GM15510 (cell line): ENCODE data around the gene EPN2.

Experiments used
- POLR2A ChIP-seq: IDR thresholded peaks from 3 replicates; pipeline ENCODE4 v1.6.1; 2011; ENCODE audit warnings: borderline replicate concordance; ENCODE audit not compliant: insufficient read length; ENCODE audit errors: extremely low read depth

The EPN2 gene

GRCh38 chr17:19308398-19308797 lies 71.2 kb downstream of the EPN2 start:
- no peak for TF ChIP-seq POLR2A

- no peak for TF ChIP-seq POLR2A
Observed at GRCh38 chr17:19309701-19310100, 72.5 kb downstream of the EPN2 start.

GRCh38 chr17:19310151-19310550 lies 73.0 kb downstream of the EPN2 start:
- no peak for TF ChIP-seq POLR2A

- no peak for TF ChIP-seq POLR2A
Observed at GRCh38 chr17:19311016-19311415, 73.8 kb downstream of the EPN2 start.

- TF ChIP-seq POLR2A, result no peak
Observed at GRCh38 chr17:19311421-19312215, 74.5 kb downstream of the EPN2 start.

- no peak for TF ChIP-seq POLR2A
Observed at GRCh38 chr17:19312406-19312805, 75.2 kb downstream of the EPN2 start.

- no peak for TF ChIP-seq POLR2A
Observed at GRCh38 chr17:19313066-19313745, 76.0 kb downstream of the EPN2 start.

- TF ChIP-seq POLR2A, result no peak
Observed at GRCh38 chr17:19313746-19314651, 76.8 kb downstream of the EPN2 start.

GRCh38 chr17:19315104-19315503 lies 77.9 kb downstream of the EPN2 start:
- no peak for TF ChIP-seq POLR2A

- TF ChIP-seq POLR2A, result no peak
Observed at GRCh38 chr17:19316761-19317358, 79.7 kb downstream of the EPN2 start.

GRCh38 chr17:19317359-19318095 lies 80.4 kb downstream of the EPN2 start:
- no peak for TF ChIP-seq POLR2A

GRCh38 chr17:19318611-19319010 lies 81.4 kb downstream of the EPN2 start:
- TF ChIP-seq POLR2A, result no peak

GRCh38 chr17:19319771-19320505 lies 82.8 kb downstream of the EPN2 start:
- TF ChIP-seq POLR2A, result no peak

- TF ChIP-seq POLR2A, result no peak
Observed at GRCh38 chr17:19320876-19321275, 83.7 kb downstream of the EPN2 start.

- no peak for TF ChIP-seq POLR2A
Observed at GRCh38 chr17:19321481-19322128, 84.4 kb downstream of the EPN2 start.
